ENCODE results near the gene TAPBPL. TPM values are rescaled to one million over a fixed set of nuclear protein-coding genes. Genes with fewer than 3 reads are reported as not detected.

Gene TAPBPL
- total and polyA plus RNA-seq, 9 donors, result 10.3 to 37.5 (median 16.5) TPM

DNA sequence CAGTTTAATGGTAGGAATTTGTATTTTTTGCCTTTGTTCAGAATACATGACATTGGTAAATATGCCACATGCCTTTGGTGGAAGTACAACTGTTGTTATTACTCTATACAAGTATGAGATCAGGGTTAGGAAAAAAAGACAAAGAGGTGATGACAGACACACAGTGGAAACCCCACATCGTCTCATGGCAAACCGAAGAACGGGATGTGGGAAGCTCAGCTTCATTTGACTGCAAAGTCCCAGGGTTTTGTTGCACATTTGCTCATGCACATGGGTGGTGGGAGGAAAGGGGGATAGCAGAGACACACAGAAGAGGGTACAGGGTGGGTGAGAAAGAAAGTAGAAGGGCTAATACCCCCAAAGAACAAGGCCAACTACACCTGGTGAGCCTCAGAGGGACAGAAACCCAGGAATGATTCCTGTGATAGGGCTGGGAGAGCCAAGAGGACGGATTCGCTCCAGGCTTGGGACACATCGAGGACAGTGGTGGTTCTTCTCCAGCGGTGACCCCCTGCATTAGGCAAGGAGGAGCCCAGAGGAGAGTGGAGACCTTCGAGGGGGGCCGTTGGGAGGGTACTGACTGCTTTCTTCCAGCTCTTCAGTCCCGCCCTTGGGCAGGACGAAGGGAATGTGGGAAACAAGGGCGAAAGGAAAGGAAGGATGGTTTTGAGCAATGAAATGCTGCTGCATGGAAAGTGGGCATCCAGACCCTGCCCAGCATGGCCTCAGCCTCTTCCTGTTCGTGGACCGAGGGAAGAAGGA, 10.6 kb downstream of the TAPBPL start:
- H3K4me3 ChIP-seq, result no peak overlapping the region
- H3K27ac ChIP-seq, result no peak overlapping the region
- WGBS, 3 donors, result 87 to 90% (median 90%) methylated on average over 14 of the region's 14 CpGs
- no peaks in the 10 kb centered on the region for H3K36me3 ChIP-seq
- H3K9me3 ChIP-seq, result no peaks in the 10 kb centered on the region
- no peak for DNase-seq
- intact Hi-C loops (cut with DNase I), result loop anchor here (5.0 to 10.0 kb wide), 3 partner anchors 40 to 138 kb away; no protein-coding TSS in a partner anchor
- TF ChIP-seq EP300 (IDR thresholded peaks at IDR 0.05) (no peak), POLR2A (IDR thresholded peaks at IDR 0.05) (no peak)
- TF ChIP-seq, protein P1, sequence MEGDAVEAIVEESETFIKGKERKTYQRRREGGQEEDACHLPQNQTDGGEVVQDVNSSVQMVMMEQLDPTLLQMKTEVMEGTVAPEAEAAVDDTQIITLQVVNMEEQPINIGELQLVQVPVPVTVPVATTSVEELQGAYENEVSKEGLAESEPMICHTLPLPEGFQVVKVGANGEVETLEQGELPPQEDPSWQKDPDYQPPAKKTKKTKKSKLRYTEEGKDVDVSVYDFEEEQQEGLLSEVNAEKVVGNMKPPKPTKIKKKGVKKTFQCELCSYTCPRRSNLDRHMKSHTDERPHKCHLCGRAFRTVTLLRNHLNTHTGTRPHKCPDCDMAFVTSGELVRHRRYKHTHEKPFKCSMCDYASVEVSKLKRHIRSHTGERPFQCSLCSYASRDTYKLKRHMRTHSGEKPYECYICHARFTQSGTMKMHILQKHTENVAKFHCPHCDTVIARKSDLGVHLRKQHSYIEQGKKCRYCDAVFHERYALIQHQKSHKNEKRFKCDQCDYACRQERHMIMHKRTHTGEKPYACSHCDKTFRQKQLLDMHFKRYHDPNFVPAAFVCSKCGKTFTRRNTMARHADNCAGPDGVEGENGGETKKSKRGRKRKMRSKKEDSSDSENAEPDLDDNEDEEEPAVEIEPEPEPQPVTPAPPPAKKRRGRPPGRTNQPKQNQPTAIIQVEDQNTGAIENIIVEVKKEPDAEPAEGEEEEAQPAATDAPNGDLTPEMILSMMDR (IDR thresholded peaks at IDR 0.05), result no peak
- H3K4me1 ChIP-seq (ENCODE audit: insufficient read depth), result no peaks in the 10 kb centered on the region
- no peaks in the 10 kb centered on the region for H3K27me3 ChIP-seq

DNA sequence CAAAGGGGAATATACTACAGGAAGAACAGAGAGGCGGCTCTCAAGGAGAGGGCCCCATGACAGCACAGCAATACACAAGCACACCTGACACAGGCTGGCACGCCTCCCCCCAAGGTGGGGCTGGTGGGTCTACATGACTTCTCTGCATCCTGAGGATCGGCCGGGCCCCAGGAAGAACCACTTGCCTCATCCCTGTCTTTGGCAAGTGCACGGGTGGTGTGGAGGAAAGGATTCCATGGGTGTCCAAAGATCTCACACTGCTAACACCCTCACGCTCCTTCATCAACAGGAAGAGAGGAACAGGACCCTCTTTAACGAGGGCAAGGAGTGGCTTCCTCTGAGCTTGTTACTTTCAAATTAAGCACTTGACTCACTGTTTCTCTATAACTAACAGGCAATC, 11.4 kb downstream of the TAPBPL start:
- H3K36me3 ChIP-seq, result no peaks in the 10 kb centered on the region
- no peak for DNase-seq
- TF ChIP-seq, protein P1 (IDR thresholded peaks at IDR 0.05), result no peak
- TF ChIP-seq POLR2A (IDR thresholded peaks at IDR 0.05) (no peak), EP300 (IDR thresholded peaks at IDR 0.05) (no peak)
- H3K27ac ChIP-seq, result no peak overlapping the region
- no peak overlapping the region for H3K4me3 ChIP-seq
- intact Hi-C loops (cut with DNase I), result loop anchor here (5.0 to 10.0 kb wide), 3 partner anchors 41 to 138 kb away; no protein-coding TSS in a partner anchor
- H3K9me3 ChIP-seq, result no peaks in the 10 kb centered on the region
- 75 to 78% (median 76%) methylated on average over 7 of the region's 7 CpGs for WGBS, 3 donors
- no peaks in the 10 kb centered on the region for H3K27me3 ChIP-seq
- no peaks in the 10 kb centered on the region for H3K4me1 ChIP-seq (ENCODE audit: insufficient read depth)

GRCh38 chr12:6463858-6464257, 12.0 kb downstream of the TAPBPL start:
- 81 to 84% (median 81%) methylated on average over 6 of the region's 6 CpGs for WGBS, 3 donors
- Histone ChIP-seq H3K4me3 (no peak overlapping the region), H3K27me3 (no peaks in the 10 kb centered on the region), H3K27ac (no peak overlapping the region), H3K9me3 (no peaks in the 10 kb centered on the region), H3K4me1 (ENCODE audit: insufficient read depth) (no peaks in the 10 kb centered on the region), H3K36me3 (no peaks in the 10 kb centered on the region)
- no peak for DNase-seq
- intact Hi-C loops (cut with DNase I), result loop anchor here (2.0 to 10.0 kb wide), 4 partner anchors 41 to 139 kb away; no protein-coding TSS in a partner anchor
- TF ChIP-seq, protein P1 (IDR thresholded peaks at IDR 0.05), result no peak
- TF ChIP-seq POLR2A (IDR thresholded peaks at IDR 0.05) (no peak), EP300 (IDR thresholded peaks at IDR 0.05) (no peak)

DNA sequence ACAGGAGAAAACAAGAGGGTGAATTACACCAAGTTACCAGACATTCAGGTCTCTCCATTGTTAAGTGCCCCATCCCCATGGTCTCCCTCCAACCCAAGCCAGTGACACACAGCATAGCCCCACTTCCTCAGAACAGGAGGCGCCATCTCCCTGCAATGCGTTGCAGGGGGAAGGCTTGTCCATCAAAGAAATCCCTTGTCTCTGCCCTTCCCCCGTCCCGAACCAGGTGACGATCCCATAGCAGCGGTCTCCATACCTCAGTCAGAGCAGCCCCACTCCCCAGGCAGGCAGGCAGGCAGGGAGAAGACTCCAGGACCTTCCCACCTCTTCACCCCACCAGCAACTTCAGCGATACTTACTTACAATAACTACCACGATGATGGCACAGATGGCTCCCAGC, 12.7 kb downstream of the TAPBPL start:
- H3K4me3 ChIP-seq, result no peak overlapping the region
- TF ChIP-seq, protein P1 (IDR thresholded peaks at IDR 0.05), result no peak
- no peak for TF ChIP-seq EP300 (IDR thresholded peaks at IDR 0.05)
- TF ChIP-seq POLR2A (IDR thresholded peaks at IDR 0.05), result no peak
- H3K36me3 ChIP-seq, result no peaks in the 10 kb centered on the region
- 88 to 94% (median 92%) methylated on average over 8 of the region's 8 CpGs for WGBS, 3 donors
- no peak overlapping the region for H3K27ac ChIP-seq
- intact Hi-C loops (cut with DNase I), result loop anchor here (2.0 to 10.0 kb wide), 4 partner anchors 42 to 140 kb away; no protein-coding TSS in a partner anchor
- no peaks in the 10 kb centered on the region for H3K9me3 ChIP-seq
- peaks cover under 1% of the 10 kb centered on the region for H3K4me1 ChIP-seq (ENCODE audit: insufficient read depth)
- no peak for DNase-seq
- no peaks in the 10 kb centered on the region for H3K27me3 ChIP-seq

Data from ovary (tissue), 9 donors.